Stimulated activated CD4-positive, alpha-beta T cell treated with anti-CD3 and anti-CD28 coated beads, Interleukin-2, amount 100 ng/mL, for 24 hours (primary cell): ENCODE data around the gene MRPL9.
"Not testable (repeated sequence)": the region's sequence is repeated elsewhere in the genome, so short reads cannot be mapped to it uniquely, and the experiment has no call there.

Experiments
- DNase-seq, 2 donors: peaks; one replicate each; pipeline ENCODE4 v3.0.0-alpha.2; 2020

MRPL9 gene

DNA sequence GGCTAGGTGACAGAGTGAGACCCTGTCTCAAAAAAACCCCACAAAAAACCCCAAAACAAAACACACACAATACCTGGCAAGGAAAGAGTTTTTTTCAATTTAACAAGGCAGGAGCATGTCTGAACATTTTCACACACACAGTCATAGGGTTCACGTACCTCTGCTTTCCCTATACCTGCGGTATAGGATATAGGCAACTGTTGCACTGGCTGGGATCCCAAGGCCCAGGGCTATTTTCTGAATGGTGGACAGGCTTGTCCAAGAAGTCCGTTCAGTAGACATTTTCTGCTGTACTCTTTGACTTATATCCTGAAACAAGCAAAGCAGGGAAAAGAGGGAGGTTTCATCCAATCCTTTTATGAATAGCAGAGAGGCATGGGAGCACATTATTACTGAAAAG lies 19.4 kb upstream of the MRPL9 start:
- no peak for DNase-seq

DNA sequence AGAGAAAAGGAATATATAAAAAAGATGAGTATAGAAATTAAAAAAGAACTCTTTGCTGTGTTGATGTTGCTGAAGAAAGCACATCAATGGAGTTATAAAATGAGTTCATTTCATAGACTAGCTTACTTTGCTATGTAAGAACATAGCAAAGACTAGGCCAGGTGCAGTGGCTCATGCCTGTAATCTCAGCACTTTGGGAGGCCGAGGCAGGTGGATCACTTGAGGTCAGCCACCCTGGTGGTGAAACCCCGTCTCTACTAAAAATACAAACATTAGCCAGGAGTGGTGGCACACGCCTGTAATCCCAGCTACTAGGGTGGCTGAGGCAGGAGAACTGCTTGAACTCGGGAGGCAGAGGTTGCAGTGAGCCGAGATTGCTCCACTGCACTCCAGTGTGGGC lies 18.7 kb upstream of the MRPL9 start:
- DNase-seq, result not testable (repeated sequence)

DNA sequence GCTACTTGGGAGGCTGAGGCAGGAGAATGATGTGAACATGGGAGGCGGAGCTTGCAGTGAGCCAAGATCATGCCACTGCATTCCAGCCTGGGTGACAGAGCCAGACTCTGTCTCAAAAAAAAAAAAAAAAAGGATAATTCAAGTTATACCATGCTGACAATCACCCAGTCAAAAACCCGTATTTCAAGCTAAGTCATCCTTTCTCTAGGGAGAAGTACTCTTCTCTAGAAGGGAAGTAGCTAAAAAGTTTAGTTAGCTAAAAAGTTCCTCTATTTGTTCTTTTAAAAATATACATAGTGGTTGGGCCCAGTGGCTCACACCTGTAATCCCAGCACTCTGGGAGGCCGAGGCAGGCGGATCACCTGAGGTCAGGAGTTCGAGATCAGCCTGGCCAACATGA lies 17.4 kb upstream of the MRPL9 start:
- DNase-seq, result not testable (repeated sequence)

GRCh38 chr1:151779852-151780251 lies 16.6 kb upstream of the MRPL9 start:
- DNase-seq, result no peak

- DNase-seq, result no peak
Observed at GRCh38 chr1:151777317-151777716, 14.0 kb upstream of the MRPL9 start.

DNA sequence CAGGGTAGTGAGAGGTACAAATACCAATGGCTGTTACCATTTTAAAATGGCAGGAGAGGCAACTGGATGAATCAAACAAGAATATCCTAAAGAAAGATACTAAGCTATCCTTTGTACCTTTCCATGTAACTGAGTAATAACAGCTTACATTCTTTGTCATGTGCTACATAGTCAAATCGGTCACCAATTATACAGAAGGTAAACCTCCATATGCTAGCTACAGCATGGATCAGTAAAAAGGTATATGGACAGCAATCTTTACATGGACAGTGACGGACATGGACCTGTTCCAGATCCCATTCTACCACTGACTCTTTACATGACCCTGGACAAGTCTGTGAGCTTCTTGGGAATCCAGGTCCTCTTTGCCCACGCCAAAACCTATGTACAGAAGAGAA lies 13.4 kb upstream of the MRPL9 start:
- DNase-seq, result no peak

DNA sequence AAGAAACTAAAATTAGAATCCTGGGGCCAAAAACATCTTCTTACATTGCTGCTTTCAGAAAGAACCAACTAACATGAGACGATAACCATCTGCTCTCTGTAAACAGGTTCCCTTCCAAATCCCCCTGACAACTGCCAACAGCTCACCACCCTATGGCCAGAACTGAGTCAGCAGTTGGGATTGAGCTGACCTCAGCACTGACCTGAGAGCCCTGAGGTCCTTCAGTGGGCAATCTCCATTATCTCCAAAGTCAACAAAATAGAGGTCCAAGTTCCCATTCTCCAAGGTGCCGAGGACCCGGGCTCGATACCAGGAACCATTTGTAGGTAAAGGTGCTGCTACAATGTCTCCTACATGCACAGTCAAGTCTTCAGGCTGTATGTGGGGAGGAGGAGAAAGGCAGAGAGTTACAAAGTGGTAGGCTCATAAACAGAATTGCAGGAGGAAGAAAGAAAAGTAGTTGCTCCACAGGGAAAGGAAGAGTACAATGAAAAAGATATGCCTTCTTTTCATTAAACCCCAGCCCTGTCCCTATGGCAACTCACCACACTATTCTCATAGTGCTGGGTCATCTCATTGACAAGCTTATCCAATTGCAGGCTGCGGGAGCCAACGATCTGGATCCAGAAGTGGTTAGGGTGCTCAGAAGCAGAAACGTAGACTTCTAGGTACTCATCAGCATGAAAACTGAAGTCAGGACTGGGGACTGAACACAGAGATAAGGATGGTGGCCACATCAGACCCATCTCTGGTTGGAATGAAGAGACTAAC lies 12.8 kb upstream of the MRPL9 start:
- no peak for DNase-seq

- no peak for DNase-seq
Observed at GRCh38 chr1:151774256-151774922, 11.1 kb upstream of the MRPL9 start.

DNA sequence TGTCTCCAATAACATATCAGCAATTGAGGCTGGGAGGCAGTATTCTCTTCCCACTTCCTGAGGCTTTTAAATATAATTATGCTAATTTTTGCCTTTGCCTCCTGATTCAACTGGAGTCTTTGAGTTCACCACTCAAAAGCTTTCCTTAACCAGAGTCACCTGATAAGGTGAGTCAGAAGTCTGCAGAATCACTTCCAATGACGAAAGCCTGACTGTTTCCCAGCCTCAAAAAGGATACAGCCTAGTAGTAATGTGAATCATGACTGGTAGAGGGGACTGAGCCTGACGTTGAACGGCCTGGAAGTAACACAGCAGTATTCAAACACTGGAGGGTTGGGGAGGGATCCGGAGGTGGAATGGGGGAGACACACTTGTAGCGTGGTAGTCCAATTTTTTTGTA lies 10.4 kb upstream of the MRPL9 start:
- no peak for DNase-seq

GRCh38 chr1:151769270-151769669 lies 6.0 kb upstream of the MRPL9 start:
- not testable (repeated sequence) for DNase-seq

- not testable (repeated sequence) for DNase-seq
Observed at GRCh38 chr1:151768351-151769066, 5.2 kb upstream of the MRPL9 start.

DNA sequence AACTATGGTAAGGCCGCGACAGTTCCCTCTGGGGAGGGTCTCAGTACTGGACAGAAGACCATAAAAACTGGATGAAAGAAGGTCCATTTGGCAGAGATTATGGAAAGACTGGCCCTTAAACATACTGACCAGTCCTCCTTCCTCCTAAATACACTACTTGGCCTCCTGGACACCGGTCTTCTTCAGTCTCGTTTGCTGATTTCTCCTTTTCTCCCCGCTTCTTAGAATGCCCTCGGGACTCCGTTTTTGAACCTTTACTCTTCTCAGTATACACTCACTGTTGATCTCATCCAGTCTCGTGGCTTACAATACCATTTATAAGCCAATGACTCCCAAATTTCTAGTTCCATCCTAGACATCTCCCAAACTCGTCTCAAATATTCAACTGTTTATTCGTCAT lies 694 bp upstream of the MRPL9 start:
- DNase-seq, result no peak

GRCh38 chr1:151760597-151761385 lies 2.5 kb downstream of the MRPL9 start:
- no peak for DNase-seq

- no peak for DNase-seq
Observed at GRCh38 chr1:151759241-151759640, 4.1 kb downstream of the MRPL9 start.

DNA sequence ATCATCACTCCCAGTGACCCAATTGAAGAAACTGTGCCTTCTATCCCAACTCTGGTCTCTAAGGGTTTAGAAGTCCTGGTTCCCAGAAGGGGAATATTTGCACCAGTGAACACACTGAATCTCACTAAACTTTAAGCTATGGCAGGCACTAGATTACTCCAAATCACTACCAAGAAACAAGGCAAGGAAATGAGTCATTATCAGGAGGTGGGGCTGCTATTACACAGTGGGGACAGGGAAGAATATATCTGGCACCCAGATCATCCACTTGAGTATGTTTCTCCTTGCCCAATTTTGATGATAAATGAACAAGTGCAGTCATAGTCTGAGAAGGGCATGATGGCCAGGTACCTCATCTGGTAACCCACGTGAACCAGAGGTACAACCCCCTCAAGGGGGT lies 7.0 kb downstream of the MRPL9 start:
- no peak for DNase-seq

DNA sequence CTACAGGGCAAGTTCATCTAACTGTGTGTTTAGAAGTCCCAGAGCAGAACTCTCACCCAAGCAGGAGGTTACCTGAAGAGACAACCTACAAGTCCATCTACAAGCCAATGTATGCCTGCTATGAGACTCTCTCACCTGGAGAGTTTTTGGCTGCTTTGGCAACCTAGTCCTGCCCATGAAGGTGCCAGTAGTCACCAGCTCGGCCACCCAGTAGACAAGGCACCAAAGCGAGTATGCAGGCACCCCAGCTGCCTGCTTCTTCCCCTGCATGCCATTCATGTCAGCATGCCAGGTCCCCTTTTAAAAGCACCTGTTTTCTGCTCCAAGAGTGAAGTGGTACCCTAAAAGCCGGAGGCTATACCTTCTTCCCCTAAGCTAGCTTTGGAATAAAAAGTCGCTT lies 21.8 kb downstream of the MRPL9 start:
- DNase-seq, result no peak

GRCh38 chr1:151739590-151740355 lies 23.5 kb downstream of the MRPL9 start:
- no peak for DNase-seq

DNA sequence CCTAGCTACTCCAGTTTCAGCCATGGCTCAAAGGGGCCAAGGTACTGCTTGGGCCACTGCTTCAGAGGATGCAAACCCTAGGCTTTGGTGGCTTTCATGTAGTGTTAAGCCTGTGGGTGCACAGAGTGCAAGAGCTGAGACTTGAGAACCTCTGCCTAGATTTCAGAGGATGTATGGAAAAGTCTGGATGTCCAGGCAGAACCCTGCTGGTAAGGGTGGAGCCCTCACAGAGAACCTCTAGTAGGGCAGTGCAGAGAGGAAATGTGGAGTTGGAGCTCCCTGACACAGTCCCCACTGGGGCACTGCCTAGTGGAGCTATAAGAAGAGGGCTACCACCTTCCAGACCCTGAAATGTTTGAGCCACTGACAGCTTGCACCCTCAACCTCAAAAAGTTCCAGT lies 25.8 kb downstream of the MRPL9 start:
- no peak for DNase-seq

DNA sequence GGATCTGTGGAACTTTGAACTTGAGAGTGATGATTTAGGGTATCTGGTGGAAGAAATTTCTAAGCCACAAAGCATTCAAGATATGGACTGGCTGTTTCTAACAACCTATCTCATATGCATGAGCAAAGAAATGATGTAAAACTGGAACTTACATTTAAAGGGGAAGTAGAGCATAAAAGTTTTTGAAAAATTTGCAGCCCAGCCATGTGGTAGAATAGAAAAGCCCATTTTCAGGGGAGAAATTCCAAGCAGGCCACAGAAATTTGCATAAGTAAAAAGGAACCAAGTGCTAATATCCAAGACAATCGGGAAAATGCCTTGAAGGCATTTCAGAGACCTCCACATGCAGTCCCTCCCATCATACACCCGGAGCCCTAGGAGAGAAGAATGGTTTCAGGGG lies 26.3 kb downstream of the MRPL9 start:
- no peak for DNase-seq

- DNase-seq, result not testable (repeated sequence)
Observed at GRCh38 chr1:151733995-151734394, 29.3 kb downstream of the MRPL9 start.

GRCh38 chr1:151733126-151733525 lies 30.2 kb downstream of the MRPL9 start:
- no peak for DNase-seq

GRCh38 chr1:151729966-151730291 lies 33.4 kb downstream of the MRPL9 start:
- DNase-seq, result no peak
